Transverse colon (tissue), 4 donors: ENCODE results near the gene PLCL2.

Source experiments
- CTCF ChIP-seq, 5 experiments: fragments of 200-600 bp in 3 of 5; fragments of 450-650 bp in 2 of 5; sonication (generic) in 3 of 5; IDR thresholded peaks; 1 replicate in 2 of 5; 2 replicates in 3 of 5; pipeline ENCODE4 v1.5.1; 2016 to 2017; ENCODE audit warnings: antibody characterized with exemption in 5 of 5, inconsistent platforms in 3 of 5, mild to moderate bottlenecking in 2 of 5, moderate library complexity in 1 of 5
- EP300 ChIP-seq: sonication (generic); formaldehyde crosslinking; IDR thresholded peaks from one replicate; pipeline ENCODE4 v1.6.1; 2017; ENCODE audit warnings: antibody characterized with exemption, low read depth
- POLR2AphosphoS5 ChIP-seq, 3 donors: sonication (generic); formaldehyde crosslinking; IDR thresholded peaks; one replicate each; pipeline ENCODE4 v1.6.1; 2016; ENCODE audit warnings: antibody characterized with exemption in 3 of 3

- TF ChIP-seq CTCF (IDR thresholded peaks at IDR 0.05) (no peak), EP300 (no peak), POLR2AphosphoS5 (IDR thresholded peaks at IDR 0.05) (no peak)
Observed at GRCh38 chr3:16907243-16907642, 22.5 kb downstream of the PLCL2 start.
